Measurements from ENCODE around the gene NRL. TPM values are rescaled to one million over a fixed set of nuclear protein-coding genes. Genes with fewer than 3 reads are reported as not detected.

NRL gene
- 0.86 and 1.3 TPM in 2 replicates for total RNA-seq

DNA sequence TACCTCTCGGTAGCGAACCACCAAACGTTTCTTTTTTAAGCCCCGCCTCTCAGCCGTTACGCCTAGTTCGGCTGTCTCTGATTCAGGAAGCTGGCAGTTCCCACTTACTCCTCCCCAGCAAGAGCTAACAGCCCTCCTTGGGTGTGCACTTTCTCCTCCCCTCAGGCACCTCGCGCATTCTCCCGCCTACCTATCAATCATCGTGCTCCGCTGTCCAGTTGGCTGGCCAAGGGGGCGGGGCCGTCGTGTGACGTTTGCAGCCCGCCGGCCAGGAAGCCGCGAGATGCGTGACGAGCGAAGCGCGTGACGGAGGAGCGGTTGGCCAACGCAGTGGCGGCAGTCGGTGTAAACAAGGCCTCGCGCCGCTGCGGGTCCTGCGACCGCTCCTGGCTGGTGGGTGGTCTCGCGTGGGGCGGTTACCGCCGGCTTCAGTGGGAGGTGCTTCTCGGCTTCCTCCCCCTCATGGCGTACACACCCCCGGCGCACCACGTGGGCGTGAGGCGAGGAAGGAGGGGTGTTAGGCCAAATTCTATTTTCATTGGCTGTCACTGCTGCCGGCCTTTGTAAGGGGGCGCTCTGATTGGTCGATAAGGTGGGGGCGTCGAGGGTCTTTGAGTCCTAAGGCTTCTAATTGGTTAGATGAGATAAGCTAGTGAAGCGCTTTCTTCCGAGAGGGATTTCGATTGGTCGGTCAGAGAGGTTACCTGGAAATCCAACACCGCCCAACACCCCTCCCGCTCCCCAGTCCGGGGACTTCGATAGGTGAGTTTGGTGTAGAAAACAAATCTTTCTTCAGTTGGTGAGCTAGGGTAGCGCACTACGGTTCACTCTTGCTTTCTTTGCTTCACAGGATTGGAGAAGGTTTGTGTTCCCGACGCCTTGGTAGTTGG is at the start of gene NRL, which contains the start of gene DCAF11:
TSS of gene NRL (minus strand) at position 418 of the 890 bp plus-strand sequence. CDS start 32,101 bp downstream, outside the sequence.
TSS of gene DCAF11 (plus strand) at position 246 of the 890 bp plus-strand sequence. CDS start 818 bp downstream, outside the sequence.
- TF ChIP-seq, protein P1, sequence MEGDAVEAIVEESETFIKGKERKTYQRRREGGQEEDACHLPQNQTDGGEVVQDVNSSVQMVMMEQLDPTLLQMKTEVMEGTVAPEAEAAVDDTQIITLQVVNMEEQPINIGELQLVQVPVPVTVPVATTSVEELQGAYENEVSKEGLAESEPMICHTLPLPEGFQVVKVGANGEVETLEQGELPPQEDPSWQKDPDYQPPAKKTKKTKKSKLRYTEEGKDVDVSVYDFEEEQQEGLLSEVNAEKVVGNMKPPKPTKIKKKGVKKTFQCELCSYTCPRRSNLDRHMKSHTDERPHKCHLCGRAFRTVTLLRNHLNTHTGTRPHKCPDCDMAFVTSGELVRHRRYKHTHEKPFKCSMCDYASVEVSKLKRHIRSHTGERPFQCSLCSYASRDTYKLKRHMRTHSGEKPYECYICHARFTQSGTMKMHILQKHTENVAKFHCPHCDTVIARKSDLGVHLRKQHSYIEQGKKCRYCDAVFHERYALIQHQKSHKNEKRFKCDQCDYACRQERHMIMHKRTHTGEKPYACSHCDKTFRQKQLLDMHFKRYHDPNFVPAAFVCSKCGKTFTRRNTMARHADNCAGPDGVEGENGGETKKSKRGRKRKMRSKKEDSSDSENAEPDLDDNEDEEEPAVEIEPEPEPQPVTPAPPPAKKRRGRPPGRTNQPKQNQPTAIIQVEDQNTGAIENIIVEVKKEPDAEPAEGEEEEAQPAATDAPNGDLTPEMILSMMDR (IDR thresholded peaks at IDR 0.05; ENCODE audit: insufficient read depth, low read depth, low read length): no peak
- H3K4me3 ChIP-seq (ENCODE audit: low read depth, low read length): peak within 1 kb of the TSS; percentile 87
- peak; percentile 100 for DNase-seq (ENCODE audit: low read depth)

DNA sequence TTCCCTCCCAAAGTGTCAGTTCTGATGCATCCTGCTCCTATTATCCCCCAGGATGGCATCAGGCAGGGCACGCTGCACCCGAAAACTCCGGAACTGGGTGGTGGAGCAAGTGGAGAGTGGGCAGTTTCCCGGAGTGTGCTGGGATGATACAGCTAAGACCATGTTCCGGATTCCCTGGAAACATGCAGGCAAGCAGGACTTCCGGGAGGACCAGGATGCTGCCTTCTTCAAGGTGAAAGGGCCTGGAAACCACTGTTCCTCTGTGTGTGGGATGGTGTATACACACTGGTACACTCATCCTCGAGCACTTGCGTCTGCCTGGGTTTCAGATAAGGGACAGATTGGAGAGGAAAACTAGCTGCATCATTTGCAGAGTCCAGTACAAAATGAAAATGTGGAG is 47.3 kb upstream of the NRL start:
- TF ChIP-seq, protein P1 (IDR thresholded peaks at IDR 0.05; ENCODE audit: insufficient read depth, low read depth, low read length): no peak
- DNase-seq (ENCODE audit: low read depth): peak; percentile 35
- peak overlapping the region; percentile 84 for H3K4me3 ChIP-seq (ENCODE audit: low read depth, low read length)

DNA sequence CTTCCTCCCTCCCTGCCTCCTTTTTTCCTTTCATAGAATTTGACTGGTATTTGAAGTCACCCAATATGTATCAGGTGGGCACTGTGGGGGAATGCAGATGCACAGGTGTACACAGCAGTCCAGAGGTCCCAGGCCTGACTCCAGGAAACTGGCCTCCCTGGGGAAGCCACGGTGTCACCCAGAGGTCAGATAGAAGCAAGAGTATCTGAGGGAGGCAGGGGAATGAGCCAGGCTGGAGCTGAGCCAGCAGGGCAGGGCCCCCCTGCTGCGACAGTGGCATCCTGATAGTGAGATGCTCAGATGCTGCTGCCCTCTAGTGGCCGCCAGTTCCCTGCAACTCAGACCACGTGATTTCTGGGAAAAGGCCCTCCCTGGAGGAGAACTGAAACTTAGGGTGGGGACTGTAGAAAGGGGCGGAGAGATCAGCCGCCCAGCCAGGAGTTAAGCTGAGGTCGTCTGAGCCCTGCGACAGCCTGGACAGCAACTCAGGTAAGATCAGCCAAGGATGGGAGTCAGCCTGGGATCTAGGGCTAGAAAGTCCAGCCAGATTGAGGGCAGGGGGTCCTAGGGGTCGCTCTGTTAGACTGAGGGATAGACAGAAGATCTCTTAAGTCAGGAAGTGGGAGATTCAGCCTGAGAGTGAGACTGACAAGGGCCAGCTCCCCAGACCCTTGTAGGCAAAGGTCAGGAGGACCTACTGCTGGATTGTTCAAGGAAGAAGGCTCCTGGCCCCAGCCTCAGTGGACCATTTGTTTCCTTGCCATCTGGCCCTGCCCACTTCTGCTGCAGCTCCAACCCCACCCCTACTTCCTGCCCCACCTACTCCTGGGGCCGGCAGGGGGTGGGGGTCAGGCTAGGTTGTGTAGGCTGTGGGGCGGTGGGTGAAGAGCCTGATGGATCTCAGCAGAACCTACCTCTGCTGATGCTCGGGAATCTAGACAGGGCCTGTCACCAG is 46.4 kb upstream of the NRL start, which contains the start of gene IRF9:
TSS of gene IRF9 (plus strand) at position 416 of the 955 bp plus-strand sequence. CDS start 880 bp downstream, outside the sequence.
- TF ChIP-seq, protein P1 (IDR thresholded peaks at IDR 0.05; ENCODE audit: insufficient read depth, low read depth, low read length): peak; percentile 88
- peak; percentile 95 for DNase-seq (ENCODE audit: low read depth)
- peak within 1 kb of the TSS; percentile 84 for H3K4me3 ChIP-seq (ENCODE audit: low read depth, low read length)

DNA sequence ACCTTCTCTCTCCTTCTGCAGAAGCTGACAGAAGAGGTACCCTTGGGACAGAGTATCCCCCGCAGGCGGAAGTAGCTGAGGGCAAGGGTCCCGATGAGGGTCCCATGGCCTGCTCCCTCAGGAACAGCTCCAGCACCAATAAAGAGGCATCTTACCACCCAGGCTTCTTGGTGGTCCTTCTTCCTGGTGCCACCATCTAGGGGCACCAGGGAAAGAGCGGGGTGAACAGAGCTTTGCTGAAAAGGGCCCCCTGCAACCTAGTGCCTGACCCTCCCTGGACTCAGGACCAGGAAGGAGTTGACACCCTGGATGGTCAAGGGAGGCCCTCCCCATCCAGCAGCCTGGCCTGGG is 45.7 kb upstream of the NRL start:
- DNase-seq (ENCODE audit: low read depth): no peak
- no peak overlapping the region for H3K4me3 ChIP-seq (ENCODE audit: low read depth, low read length)
- TF ChIP-seq, protein P1 (IDR thresholded peaks at IDR 0.05; ENCODE audit: insufficient read depth, low read depth, low read length): no peak

DNA sequence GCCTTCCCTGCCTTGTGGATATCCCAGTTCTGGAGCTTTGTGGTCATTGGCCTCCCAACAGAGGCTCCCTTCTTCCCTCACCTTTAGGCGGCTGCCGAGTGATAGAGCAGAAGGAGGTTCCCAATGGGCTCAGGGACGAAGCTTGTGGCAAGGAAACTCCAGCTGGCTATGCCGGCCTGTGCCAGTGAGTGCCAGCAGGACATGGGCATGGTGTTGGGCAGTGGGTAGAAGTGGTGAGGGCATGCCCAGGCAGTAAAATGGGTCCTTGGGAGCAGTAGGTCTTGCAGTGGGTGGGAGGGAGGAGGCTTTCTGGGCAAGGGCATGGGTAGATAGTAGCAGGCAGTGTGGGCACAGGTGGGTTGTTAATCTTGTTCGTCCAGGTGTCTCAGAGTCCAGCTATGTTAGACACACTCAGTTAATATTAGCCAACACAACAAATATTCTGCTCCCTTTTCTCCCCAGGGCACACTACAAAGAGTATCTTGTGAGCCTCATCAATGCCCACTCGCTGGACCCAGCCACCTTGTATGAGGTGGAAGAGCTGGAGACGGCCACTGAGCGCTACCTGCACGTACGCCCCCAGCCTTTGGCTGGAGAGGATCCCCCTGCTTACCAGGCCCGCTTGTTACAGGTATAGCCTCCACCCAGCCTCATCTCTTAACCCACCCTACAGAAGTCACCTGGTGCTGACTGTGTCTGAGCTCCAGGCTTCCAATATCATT is 45.2 kb upstream of the NRL start:
- no peak for DNase-seq (ENCODE audit: low read depth)
- TF ChIP-seq, protein P1 (IDR thresholded peaks at IDR 0.05; ENCODE audit: insufficient read depth, low read depth, low read length): no peak
- H3K4me3 ChIP-seq (ENCODE audit: low read depth, low read length): no peak overlapping the region

DNA sequence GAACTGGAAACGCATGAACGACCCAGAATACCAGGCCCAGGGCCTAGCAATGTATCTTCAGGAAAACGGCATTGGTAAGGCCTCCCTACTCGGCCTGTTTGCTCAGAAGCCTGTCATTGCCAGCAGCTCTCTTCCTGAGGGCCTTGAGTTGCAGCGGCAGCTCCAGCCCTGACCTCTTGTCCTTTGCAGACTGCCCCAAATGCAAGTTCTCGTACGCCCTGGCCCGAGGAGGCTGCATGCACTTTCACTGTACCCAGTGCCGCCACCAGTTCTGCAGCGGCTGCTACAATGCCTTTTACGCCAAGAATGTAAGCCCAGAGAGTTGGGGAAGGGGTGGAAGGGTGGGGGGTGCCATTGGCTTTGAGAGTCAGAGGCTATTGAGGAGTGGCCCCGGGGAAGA is 42.6 kb upstream of the NRL start:
- H3K4me3 ChIP-seq (ENCODE audit: low read depth, low read length): no peak overlapping the region
- TF ChIP-seq, protein P1 (IDR thresholded peaks at IDR 0.05; ENCODE audit: insufficient read depth, low read depth, low read length): no peak
- no peak for DNase-seq (ENCODE audit: low read depth)

All from fibroblast of villous mesenchyme (primary cell).